SIG-M5 treated with dmso at 0.1 percent for 504 hours (cell line): ENCODE results near the gene HIVEP3.
A peak's percentile ranks its signal among the peaks of the same experiment; 100 is the strongest.

Experiments
- DNase-seq: peaks from one replicate; lab custom pipeline; 2025; ENCODE audit not compliant: unreplicated experiment; lab: John Stamatoyannopoulos, UW

HIVEP3 gene

GRCh38 chr1:41510531-41511238, 408.0 kb downstream of the HIVEP3 start:
- DNase-seq: no peak

- DNase-seq: no peak
Measured at GRCh38 chr1:41509270-41509671, 409.5 kb downstream of the HIVEP3 start.

GRCh38 chr1:41508290-41508689, 410.4 kb downstream of the HIVEP3 start:
- DNase-seq: no peak

GRCh38 chr1:41507836-41508235, 410.9 kb downstream of the HIVEP3 start:
- DNase-seq: no peak

- DNase-seq: no peak
Measured at GRCh38 chr1:41507110-41507720, 411.5 kb downstream of the HIVEP3 start.

GRCh38 chr1:41504114-41505035, 414.3 kb downstream of the HIVEP3 start:
- DNase-seq: no peak

GRCh38 chr1:41503538-41504113, 415.1 kb downstream of the HIVEP3 start:
- DNase-seq: no peak

GRCh38 chr1:41502912-41503311, 415.8 kb downstream of the HIVEP3 start:
- DNase-seq: no peak

GRCh38 chr1:41501581-41501980, 417.1 kb downstream of the HIVEP3 start:
- no peak for DNase-seq

- DNase-seq: no peak
Measured at GRCh38 chr1:41500781-41501518, 417.8 kb downstream of the HIVEP3 start.

GRCh38 chr1:41500378-41500777, 418.3 kb downstream of the HIVEP3 start:
- peak; percentile 51 for DNase-seq

- DNase-seq: no peak
Measured at GRCh38 chr1:41499591-41499990, 419.1 kb downstream of the HIVEP3 start.

GRCh38 chr1:41498804-41499203, 419.9 kb downstream of the HIVEP3 start:
- DNase-seq: no peak

- no peak for DNase-seq
Measured at GRCh38 chr1:41498391-41498790, 420.3 kb downstream of the HIVEP3 start.

- no peak for DNase-seq
Measured at GRCh38 chr1:41497461-41498030, 421.2 kb downstream of the HIVEP3 start.

GRCh38 chr1:41497056-41497440, 421.7 kb downstream of the HIVEP3 start:
- no peak for DNase-seq

GRCh38 chr1:41496080-41497055, 422.4 kb downstream of the HIVEP3 start:
- peak; percentile 53 for DNase-seq

GRCh38 chr1:41495210-41495948, 423.3 kb downstream of the HIVEP3 start:
- peak; percentile 47 for DNase-seq
